ENCODE measurements around the gene PLA2R1. TPM values are rescaled to one million over a fixed set of nuclear protein-coding genes. Genes with fewer than 3 reads are reported as not detected.

The PLA2R1 gene
- total RNA-seq, 4 donors from 2014 or later, result 1.4 to 18.2 (median 14.6) TPM

DNA sequence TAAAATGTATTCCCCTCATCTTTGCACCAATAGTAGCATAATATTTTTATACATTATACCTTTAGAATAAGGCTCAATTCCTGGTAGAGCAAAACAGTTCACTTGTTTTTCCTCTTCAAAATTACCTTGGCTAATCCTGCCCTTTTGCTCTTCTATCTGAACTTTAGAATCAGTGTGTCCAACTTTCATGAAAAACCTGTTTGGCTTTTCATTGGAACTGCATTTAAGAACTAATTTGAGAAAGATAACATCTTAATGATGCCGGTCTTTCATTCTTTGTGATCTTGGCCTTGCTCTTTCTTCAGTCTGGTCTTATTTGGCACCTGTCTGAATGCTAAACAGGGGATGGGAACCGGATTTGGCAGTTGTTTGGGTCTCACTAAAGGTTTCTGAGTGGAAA, 151.5 kb downstream of the PLA2R1 start:
- H3K36me3 ChIP-seq, result no peaks in the 10 kb centered on the region
- intact Hi-C loops (cut with DNase I; ENCODE audit: low total_unique reads), result no loop called here
- H3K9me3 ChIP-seq, result no peaks in the 10 kb centered on the region
- TF ChIP-seq POLR2AphosphoS5 (IDR thresholded peaks at IDR 0.05) (no peak), POLR2A (IDR thresholded peaks at IDR 0.05) (no peak), EP300 (IDR thresholded peaks at IDR 0.05; ENCODE audit: low read depth) (no peak), CTCF (IDR thresholded peaks at IDR 0.05) (no peak)
- WGBS, 2 donors (ENCODE audit: low coverage in 1 of 2), result 25 to 61% methylated on average over 2 of the region's 2 CpGs
- H3K27me3 ChIP-seq, result no peaks in the 10 kb centered on the region
- peaks cover 0 to 8% (median 3%) of the 10 kb centered on the region in 4 donors for H3K4me1 ChIP-seq
- no peak overlapping the region for H3K27ac ChIP-seq
- in situ Hi-C loops (cut with MboI; ENCODE audit: low pct_ligation_motif_present in 1 of 4, low pct_unique_long_range_greater_than_20kb in 1 of 4, low sequenced_read_pairs in 3 of 4), result no loop called here
- no peak overlapping the region for H3K4me3 ChIP-seq
- DNase-seq, result no peak

DNA sequence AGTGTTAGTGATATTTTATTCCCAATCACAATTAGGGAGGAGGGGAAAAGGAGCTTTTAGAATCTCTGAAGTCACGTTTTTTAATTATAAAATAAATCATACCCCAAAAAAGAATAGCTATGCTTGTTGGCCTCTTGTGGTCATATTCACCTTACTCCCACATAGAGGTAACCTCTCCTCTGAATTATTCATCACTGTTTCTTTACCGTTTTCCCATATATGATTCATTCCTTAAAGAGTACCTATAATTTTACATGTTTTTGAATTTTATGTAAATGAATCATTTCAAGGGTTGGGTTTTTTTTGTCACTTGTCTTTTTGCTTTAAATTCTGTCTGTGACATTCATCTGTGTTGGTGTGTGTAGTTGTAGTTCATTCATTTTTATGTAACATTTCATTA, 153.8 kb downstream of the PLA2R1 start:
- no peaks in the 10 kb centered on the region for H3K36me3 ChIP-seq
- in situ Hi-C loops (cut with MboI; ENCODE audit: low pct_ligation_motif_present in 1 of 4, low pct_unique_long_range_greater_than_20kb in 1 of 4, low sequenced_read_pairs in 3 of 4), result no loop called here
- no peak overlapping the region for H3K27ac ChIP-seq
- no peak for DNase-seq
- H3K27me3 ChIP-seq, result no peaks in the 10 kb centered on the region
- H3K4me3 ChIP-seq, result no peak overlapping the region
- intact Hi-C loops (cut with DNase I; ENCODE audit: low total_unique reads), result no loop called here
- H3K4me1 ChIP-seq, result peaks cover 0 to 28% (median 12%) of the 10 kb centered on the region in 4 donors
- H3K9me3 ChIP-seq, result no peaks in the 10 kb centered on the region
- TF ChIP-seq POLR2AphosphoS5 (IDR thresholded peaks at IDR 0.05) (no peak), POLR2A (IDR thresholded peaks at IDR 0.05) (no peak), CTCF (IDR thresholded peaks at IDR 0.05) (no peak), EP300 (IDR thresholded peaks at IDR 0.05; ENCODE audit: low read depth) (no peak)
- 69 to 81% methylated on average over 2 of the region's 2 CpGs for WGBS, 2 donors (ENCODE audit: low coverage in 1 of 2)

GRCh38 chr2:159907909-159908308, 154.5 kb downstream of the PLA2R1 start:
- no peaks in the 10 kb centered on the region for H3K9me3 ChIP-seq
- no peak for DNase-seq
- H3K4me1 ChIP-seq, result peaks cover 0 to 36% (median 13%) of the 10 kb centered on the region in 4 donors
- H3K36me3 ChIP-seq, result no peaks in the 10 kb centered on the region
- no peak for TF ChIP-seq POLR2A (IDR thresholded peaks at IDR 0.05)
- TF ChIP-seq CTCF (IDR thresholded peaks at IDR 0.05), result no peak
- TF ChIP-seq EP300 (IDR thresholded peaks at IDR 0.05; ENCODE audit: low read depth), result no peak
- TF ChIP-seq POLR2AphosphoS5 (IDR thresholded peaks at IDR 0.05), result no peak
- in situ Hi-C loops (cut with MboI; ENCODE audit: low pct_ligation_motif_present in 1 of 4, low pct_unique_long_range_greater_than_20kb in 1 of 4, low sequenced_read_pairs in 3 of 4) (no loop called here), intact Hi-C loops (cut with DNase I; ENCODE audit: low total_unique reads) (no loop called here)
- no peak overlapping the region for H3K4me3 ChIP-seq
- H3K27me3 ChIP-seq, result no peaks in the 10 kb centered on the region
- H3K27ac ChIP-seq, result no peak overlapping the region
- WGBS, 2 donors (ENCODE audit: low coverage in 1 of 2), result 14 to 26% methylated on average over 1 of the region's 1 CpG

GRCh38 chr2:159905926-159906714, 156.3 kb downstream of the PLA2R1 start:
- DNase-seq, result peak; percentile 28
- no peaks in the 10 kb centered on the region for H3K9me3 ChIP-seq
- 43 to 78% methylated on average over 2 to 7 of the region's 7 CpGs for WGBS, 2 donors (ENCODE audit: low coverage in 1 of 2)
- H3K4me3 ChIP-seq, result no peak overlapping the region
- intact Hi-C loops (cut with DNase I; ENCODE audit: low total_unique reads) (no loop called here), in situ Hi-C loops (cut with MboI; ENCODE audit: low pct_ligation_motif_present in 1 of 4, low pct_unique_long_range_greater_than_20kb in 1 of 4, low sequenced_read_pairs in 3 of 4) (no loop called here)
- peak overlapping the region in 2 of 4 donors; percentile 85 for H3K27ac ChIP-seq
- TF ChIP-seq EP300 (IDR thresholded peaks at IDR 0.05; ENCODE audit: low read depth), result no peak
- TF ChIP-seq POLR2A (IDR thresholded peaks at IDR 0.05), result no peak
- no peak for TF ChIP-seq POLR2AphosphoS5 (IDR thresholded peaks at IDR 0.05)
- TF ChIP-seq CTCF (IDR thresholded peaks at IDR 0.05), result no peak
- H3K36me3 ChIP-seq, result no peaks in the 10 kb centered on the region
- H3K4me1 ChIP-seq, result peaks cover 0 to 40% (median 15%) of the 10 kb centered on the region in 4 donors
- H3K27me3 ChIP-seq, result no peaks in the 10 kb centered on the region

Data from transverse colon (tissue), 4 donors.